Uterus (tissue), 4 donors: ENCODE data around the gene HRC. TPM values are rescaled to one million over a fixed set of nuclear protein-coding genes. Genes with fewer than 3 reads are reported as not detected.
A peak's percentile ranks its signal among the peaks of the same experiment; 100 is the strongest.

Source experiments
- DNase-seq, 2 donors: peaks; one replicate each; pipeline ENCODE4 v3.0.0-alpha.2; 2019 to 2020
- H3K27ac ChIP-seq, 2 donors: fragments of 200-600 bp; sonication (generic); 1 replicate in 1 of 2; 2 replicates in 1 of 2; pipeline ENCODE4 v1.5.1; 2016 to 2018
- H3K27me3 ChIP-seq, 2 donors: fragments of 200-600 bp; sonication (generic); one replicate each; pipeline ENCODE4 v1.5.1; 2018 to 2019; ENCODE audit warnings: control low read depth in 1 of 2
- H3K36me3 ChIP-seq, 2 donors: fragments of 200-600 bp; sonication (generic); one replicate each; pipeline ENCODE4 v1.5.1; 2019; ENCODE audit warnings: control low read depth in 1 of 2
- H3K4me1 ChIP-seq, 2 donors: fragments of 200-600 bp; sonication (generic); one replicate each; pipeline ENCODE4 v1.5.1; 2018 to 2019; ENCODE audit warnings: control low read depth in 1 of 2
- H3K4me3 ChIP-seq, 2 donors: fragments of 200-600 bp; sonication (generic); 1 replicate in 1 of 2; 2 replicates in 1 of 2; pipeline ENCODE4 v1.5.1; 2018 to 2019; ENCODE audit warnings: mild to moderate bottlenecking in 1 of 2
- H3K9me3 ChIP-seq, 2 donors: fragments of 200-600 bp; sonication (generic); one replicate each; pipeline ENCODE4 v1.5.1; 2019; ENCODE audit warnings: control low read depth in 1 of 2
- CTCF ChIP-seq, 4 experiments: fragments of 200-600 bp in 2 of 4; fragments of 450-650 bp in 2 of 4; sonication (generic) in 2 of 4; IDR thresholded peaks; one replicate each; pipeline ENCODE4 v1.5.1; 2016 to 2019; ENCODE audit warnings: antibody characterized with exemption in 4 of 4, mild to moderate bottlenecking in 2 of 4, moderate library complexity in 1 of 4
- POLR2A ChIP-seq, 2 donors: fragments of 450-650 bp; IDR thresholded peaks; one replicate each; pipeline ENCODE4 v1.6.1; 2016; ENCODE audit warnings: antibody characterized with exemption in 2 of 2, mild to moderate bottlenecking in 1 of 2, moderate library complexity in 1 of 2
- intact Hi-C: fragments of 100-400 bp; cut with DNase I; formaldehyde crosslinking; loops from one replicate; pipeline ENCODE4 v1.15.1; 2023; ENCODE audit warnings: low total_unique reads
- total RNA-seq, 4 donors: library from RNA; depleted of rRNA in 3 of 4; stranded (reverse); fragments of >200 nt in 3 of 4; gene quantifications; one replicate each; pipeline versions ENCODE4 v1.1.0 to v1.2.4, GENCODE V29; 2014 to 2023
- donor health status: DM: yes; HTN: yes; CAD: no.

Gene HRC
- total RNA-seq, 4 donors from 2014 or later: 0.51 to 13.5 (median 6.6) TPM

- no peaks in the 10 kb centered on the region for H3K36me3 ChIP-seq
- H3K4me1 ChIP-seq: no peaks in the 10 kb centered on the region
- no peak overlapping the region for H3K4me3 ChIP-seq
- no peak overlapping the region for H3K27ac ChIP-seq
- TF ChIP-seq CTCF (IDR thresholded peaks at IDR 0.05) (no peak), POLR2A (IDR thresholded peaks at IDR 0.05) (no peak)
- no peaks in the 10 kb centered on the region for H3K9me3 ChIP-seq
- intact Hi-C loops: no loop called here
- no peak for DNase-seq
- H3K27me3 ChIP-seq: no peaks in the 10 kb centered on the region
Measured at GRCh38 chr19:49107625-49108459, 47.4 kb downstream of the HRC start.

GRCh38 chr19:49106648-49107135, 48.5 kb downstream of the HRC start:
- DNase-seq: no peak
- Histone ChIP-seq H3K4me1 (no peaks in the 10 kb centered on the region), H3K27me3 (no peaks in the 10 kb centered on the region), H3K4me3 (no peak overlapping the region), H3K27ac (no peak overlapping the region), H3K9me3 (no peaks in the 10 kb centered on the region), H3K36me3 (no peaks in the 10 kb centered on the region)
- intact Hi-C loops: no loop called here
- TF ChIP-seq POLR2A (IDR thresholded peaks at IDR 0.05): no peak
- TF ChIP-seq CTCF (IDR thresholded peaks at IDR 0.05): peak; percentile 42 to 56 (median 50)

- no peaks in the 10 kb centered on the region for H3K36me3 ChIP-seq
- H3K27me3 ChIP-seq: no peaks in the 10 kb centered on the region
- no peaks in the 10 kb centered on the region for H3K9me3 ChIP-seq
- intact Hi-C loops: no loop called here
- no peaks in the 10 kb centered on the region for H3K4me1 ChIP-seq
- H3K4me3 ChIP-seq: no peak overlapping the region
- H3K27ac ChIP-seq: no peak overlapping the region
- no peak for TF ChIP-seq POLR2A (IDR thresholded peaks at IDR 0.05)
- TF ChIP-seq CTCF (IDR thresholded peaks at IDR 0.05): no peak
- DNase-seq: no peak
Measured at GRCh38 chr19:49104229-49104864, 50.8 kb downstream of the HRC start.

- intact Hi-C loops: no loop called here
- no peak for DNase-seq
- H3K36me3 ChIP-seq: no peaks in the 10 kb centered on the region
Measured at GRCh38 chr19:49103331-49104085, 51.7 kb downstream of the HRC start.

More at GRCh38 chr19:49103331-49104085, 51.7 kb downstream of the HRC start:
- Histone ChIP-seq H3K27ac (no peak overlapping the region), H3K27me3 (no peaks in the 10 kb centered on the region), H3K9me3 (no peaks in the 10 kb centered on the region), H3K4me1 (no peaks in the 10 kb centered on the region), H3K4me3 (no peak overlapping the region)
- TF ChIP-seq POLR2A (IDR thresholded peaks at IDR 0.05) (no peak), CTCF (IDR thresholded peaks at IDR 0.05) (no peak)
